Breast epithelium (tissue), 4 donors: Measurements from ENCODE around the gene SLC10A6. TPM values are rescaled to one million over a fixed set of nuclear protein-coding genes. Genes with fewer than 3 reads are reported as not detected.
A peak's percentile ranks its signal among the peaks of the same experiment; 100 is the strongest.

Experiments
- DNase-seq, 2 donors: peaks; one replicate each; pipeline ENCODE4 v3.0.0-alpha.2; 2019; ENCODE audit warnings: low spot score in 2 of 2
- H3K27ac ChIP-seq, 2 donors: fragments of 200-600 bp; sonication (generic) in 1 of 2; one replicate each; pipeline ENCODE4 v1.5.1; 2016 to 2019; ENCODE audit warnings: mild to moderate bottlenecking in 1 of 2
- H3K27me3 ChIP-seq, 2 donors: fragments of 200-600 bp; sonication (generic) in 1 of 2; one replicate each; pipeline versions ENCODE4 v1.5.1 to v1.6.0; 2017 to 2019; ENCODE audit warnings: control low read depth in 1 of 2, mild to moderate bottlenecking in 1 of 2
- H3K36me3 ChIP-seq: fragments of 200-600 bp; one replicate; pipeline ENCODE4 v1.5.1; 2019
- H3K4me1 ChIP-seq, 2 donors: fragments of 200-600 bp; sonication (generic); one replicate each; pipeline ENCODE4 v1.5.1; 2016 to 2019; ENCODE audit warnings: control low read depth in 1 of 2
- H3K4me3 ChIP-seq, 3 donors: fragments of 200-600 bp; sonication (generic); 1 replicate in 2 of 3; 2 replicates in 1 of 3; pipeline ENCODE4 v1.5.1; 2016 to 2019; ENCODE audit warnings: mild to moderate bottlenecking in 3 of 3, moderate library complexity in 2 of 3
- H3K9me3 ChIP-seq, 2 donors: fragments of 200-600 bp; sonication (generic) in 1 of 2; one replicate each; pipeline ENCODE4 v1.5.1; 2016 to 2019; ENCODE audit warnings: control low read depth in 1 of 2
- POLR2A ChIP-seq: fragments of 450-650 bp; IDR thresholded peaks from one replicate; pipeline ENCODE4 v1.6.1; 2016; ENCODE audit warnings: antibody characterized with exemption, mild to moderate bottlenecking, moderate library complexity
- POLR2AphosphoS5 ChIP-seq, 3 donors: sonication (generic); formaldehyde crosslinking; IDR thresholded peaks; one replicate each; pipeline ENCODE4 v1.6.1; 2017; ENCODE audit warnings: antibody characterized with exemption in 3 of 3
- intact Hi-C: fragments of 100-400 bp; cut with DNase I; formaldehyde crosslinking; loops from one replicate; pipeline ENCODE4 v1.15.1; 2023; ENCODE audit warnings: low total_unique reads
- total RNA-seq, 3 donors: library from RNA; depleted of rRNA; stranded (reverse); fragments of >200 nt; gene quantifications; one replicate each; pipeline ENCODE4 v1.1.0, GENCODE V29; 2016
- TF ChIP-seq, protein P1 (sequence below), 3 donors: fragments of 450-650 bp; IDR thresholded peaks; one replicate each; pipeline ENCODE4 v1.5.1; 2016 to 2017; ENCODE audit warnings: antibody characterized with exemption in 3 of 3, mild to moderate bottlenecking in 3 of 3, moderate library complexity in 3 of 3

The SLC10A6 gene
- total RNA-seq, 3 donors from 2014 or later: 4.0 to 5.9 (median 4.6) TPM

- Histone ChIP-seq H3K27me3 (no peaks in the 10 kb centered on the region), H3K36me3 (no peaks in the 10 kb centered on the region), H3K4me3 (no peak overlapping the region), H3K9me3 (peaks cover 5 to 13% of the 10 kb centered on the region in 2 donors), H3K27ac (no peak overlapping the region), H3K4me1 (no peaks in the 10 kb centered on the region)
- DNase-seq: no peak
- intact Hi-C loops: no loop called here
- TF ChIP-seq, protein P1, sequence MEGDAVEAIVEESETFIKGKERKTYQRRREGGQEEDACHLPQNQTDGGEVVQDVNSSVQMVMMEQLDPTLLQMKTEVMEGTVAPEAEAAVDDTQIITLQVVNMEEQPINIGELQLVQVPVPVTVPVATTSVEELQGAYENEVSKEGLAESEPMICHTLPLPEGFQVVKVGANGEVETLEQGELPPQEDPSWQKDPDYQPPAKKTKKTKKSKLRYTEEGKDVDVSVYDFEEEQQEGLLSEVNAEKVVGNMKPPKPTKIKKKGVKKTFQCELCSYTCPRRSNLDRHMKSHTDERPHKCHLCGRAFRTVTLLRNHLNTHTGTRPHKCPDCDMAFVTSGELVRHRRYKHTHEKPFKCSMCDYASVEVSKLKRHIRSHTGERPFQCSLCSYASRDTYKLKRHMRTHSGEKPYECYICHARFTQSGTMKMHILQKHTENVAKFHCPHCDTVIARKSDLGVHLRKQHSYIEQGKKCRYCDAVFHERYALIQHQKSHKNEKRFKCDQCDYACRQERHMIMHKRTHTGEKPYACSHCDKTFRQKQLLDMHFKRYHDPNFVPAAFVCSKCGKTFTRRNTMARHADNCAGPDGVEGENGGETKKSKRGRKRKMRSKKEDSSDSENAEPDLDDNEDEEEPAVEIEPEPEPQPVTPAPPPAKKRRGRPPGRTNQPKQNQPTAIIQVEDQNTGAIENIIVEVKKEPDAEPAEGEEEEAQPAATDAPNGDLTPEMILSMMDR (IDR thresholded peaks at IDR 0.05): no peak
- TF ChIP-seq POLR2A (no peak), POLR2AphosphoS5 (IDR thresholded peaks at IDR 0.05) (no peak)
These were observed 30.3 kb downstream of the SLC10A6 start for GRCh38 chr4:86818841-86819240.

GRCh38 chr4:86818211-86818610 is 31.0 kb downstream of the SLC10A6 start:
- TF ChIP-seq, protein P1 (IDR thresholded peaks at IDR 0.05): no peak
- TF ChIP-seq POLR2AphosphoS5 (IDR thresholded peaks at IDR 0.05) (no peak), POLR2A (no peak)

DNA sequence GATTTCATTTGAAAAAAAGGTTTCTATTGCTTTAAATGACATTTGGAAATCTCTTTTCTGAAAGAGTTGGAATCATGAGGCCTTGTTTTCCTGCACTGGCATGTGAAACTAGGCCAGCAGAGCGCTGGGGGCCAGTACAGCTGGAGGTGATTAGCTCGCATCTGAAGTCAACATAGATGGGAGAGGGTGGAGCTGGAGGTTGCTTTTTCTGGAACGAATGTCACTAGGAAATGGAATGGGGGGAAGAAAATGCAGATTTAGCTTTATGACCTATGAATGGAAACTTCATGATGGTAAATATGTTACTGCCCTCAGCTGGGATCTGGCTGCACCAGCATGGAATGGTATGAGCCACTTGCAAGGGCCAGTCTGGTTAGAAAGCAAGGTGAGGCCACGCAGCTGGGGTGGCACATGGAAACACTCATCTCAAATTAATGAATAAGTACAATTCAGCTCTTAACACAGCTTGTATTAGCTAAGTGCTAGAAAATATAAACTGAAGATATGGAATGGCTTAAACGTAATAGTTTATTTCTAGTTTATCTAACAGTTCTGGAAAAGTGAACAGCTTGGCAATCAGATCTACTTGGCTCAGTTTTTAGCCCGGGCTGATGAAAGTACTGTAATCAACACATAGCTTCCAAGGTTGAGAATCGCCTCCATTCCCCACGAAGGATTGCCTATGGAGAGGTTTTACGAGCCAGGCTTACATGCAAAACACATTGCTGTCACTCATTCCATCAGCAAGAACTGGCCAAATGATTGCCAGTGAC is 32.5 kb downstream of the SLC10A6 start:
- DNase-seq: peak in 1 of 2 donors; percentile 24
- H3K9me3 ChIP-seq: peaks cover 5 to 13% of the 10 kb centered on the region in 2 donors
- H3K4me3 ChIP-seq: no peak overlapping the region
- TF ChIP-seq POLR2A (no peak), POLR2AphosphoS5 (IDR thresholded peaks at IDR 0.05) (peak; percentile 28 to 52 (median 49))
- TF ChIP-seq, protein P1 (IDR thresholded peaks at IDR 0.05): no peak
- H3K27ac ChIP-seq: peak overlapping the region; percentile 73 to 92
- intact Hi-C loops: no loop called here
- no peaks in the 10 kb centered on the region for H3K36me3 ChIP-seq
- no peaks in the 10 kb centered on the region for H3K4me1 ChIP-seq
- H3K27me3 ChIP-seq: no peaks in the 10 kb centered on the region

More at GRCh38 chr4:86818211-86818610, 31.0 kb downstream of the SLC10A6 start:
- H3K27me3 ChIP-seq: no peaks in the 10 kb centered on the region
- no peak overlapping the region for H3K4me3 ChIP-seq
- DNase-seq: no peak
- no peaks in the 10 kb centered on the region for H3K4me1 ChIP-seq
- no peak overlapping the region for H3K27ac ChIP-seq
- intact Hi-C loops: no loop called here
- H3K36me3 ChIP-seq: no peaks in the 10 kb centered on the region
- H3K9me3 ChIP-seq: peaks cover 5 to 13% of the 10 kb centered on the region in 2 donors

DNA sequence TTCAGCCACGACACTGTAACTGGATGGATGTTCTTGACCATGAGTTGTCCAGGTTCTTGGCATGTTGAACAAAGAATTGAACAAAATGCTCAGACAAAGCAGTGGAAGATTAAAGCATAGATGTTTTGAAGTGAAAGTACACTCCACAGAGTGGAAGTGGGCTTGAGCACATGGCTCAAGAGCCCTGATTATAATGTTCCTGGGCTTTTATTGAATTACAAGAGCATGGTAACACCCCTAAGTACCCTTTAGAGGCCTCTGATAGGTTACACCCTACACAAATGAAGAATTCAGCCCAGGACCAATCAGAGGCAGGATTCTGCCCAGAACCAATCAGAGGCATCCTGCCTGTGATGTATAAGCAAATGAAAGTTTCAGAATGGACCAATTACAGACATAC is 33.5 kb downstream of the SLC10A6 start:
- TF ChIP-seq POLR2A (no peak), POLR2AphosphoS5 (IDR thresholded peaks at IDR 0.05) (no peak)
- TF ChIP-seq, protein P1 (IDR thresholded peaks at IDR 0.05): no peak
- no peak overlapping the region for H3K4me3 ChIP-seq
- intact Hi-C loops: no loop called here
- H3K9me3 ChIP-seq: peaks cover 5 to 13% of the 10 kb centered on the region in 2 donors
- H3K27ac ChIP-seq: peak overlapping the region; percentile 73 to 92
- no peaks in the 10 kb centered on the region for H3K4me1 ChIP-seq
- no peak for DNase-seq
- H3K36me3 ChIP-seq: no peaks in the 10 kb centered on the region
- no peaks in the 10 kb centered on the region for H3K27me3 ChIP-seq

- H3K36me3 ChIP-seq: no peaks in the 10 kb centered on the region
- H3K27me3 ChIP-seq: no peaks in the 10 kb centered on the region
- intact Hi-C loops: no loop called here
These were observed 38.3 kb downstream of the SLC10A6 start for GRCh38 chr4:86810847-86811246.

More at GRCh38 chr4:86810847-86811246, 38.3 kb downstream of the SLC10A6 start:
- H3K9me3 ChIP-seq: peaks cover 4 to 10% of the 10 kb centered on the region in 2 donors
- TF ChIP-seq, protein P1 (IDR thresholded peaks at IDR 0.05): no peak
- TF ChIP-seq POLR2AphosphoS5 (IDR thresholded peaks at IDR 0.05) (no peak), POLR2A (no peak)
- H3K4me3 ChIP-seq: no peak overlapping the region
- H3K4me1 ChIP-seq: no peaks in the 10 kb centered on the region
- H3K27ac ChIP-seq: no peak overlapping the region
- no peak for DNase-seq
